HCT116 (cell line): ENCODE data around the gene PLPPR3. TPM values are rescaled to one million over a fixed set of nuclear protein-coding genes. Genes with fewer than 3 reads are reported as not detected.

Experiments used
- ATAC-seq: fragments of 200-7000 bp; cut with Tn5 transposase; 2 replicates; pipeline ENCODE4 v1.9.1; 2020; ENCODE audit warnings: mild to moderate bottlenecking, moderate library complexity
- BruUV-seq: library from RNA; stranded (reverse); fragments of 400-500 nt; replicated peaks from 2 replicates; lab custom pipeline; 2021; lab: Mats Ljungman, UMichigan
- CTCF ChIA-PET: fragments of 300-600 bp; sonication (Branson Sonifier 250); formaldehyde crosslinking; loops from one replicate; lab custom pipeline; 2021; ENCODE audit warnings: antibody characterized with exemption; lab: Charles Lee
- POLR2A ChIA-PET: fragments of 300-600, 350-600 bp; sonication (Branson Sonifier 250); formaldehyde crosslinking; loops from one replicate; lab custom pipeline; 2021; ENCODE audit warnings: antibody characterized with exemption; lab: Charles Lee
- RAD21 ChIA-PET, 2 experiments: fragments of 300-600 bp; sonication (Branson Sonifier 250); formaldehyde crosslinking; loops; one replicate each; lab custom pipeline; 2023; ENCODE audit warnings: low total read pairs in 2 of 2; ENCODE audit not compliant: uncharacterized antibody in 2 of 2, unreplicated experiment in 2 of 2, low non-redundant PET in 1 of 2; lab: Charles Lee
- DNase-seq: peaks from one replicate; pipeline ENCODE4 v3.0.0-alpha.2; 2010; ENCODE audit warnings: low read depth, low spot score
- H2AFZ ChIP-seq: fragments of 200-600 bp; shearing (Covaris generic), sonication (generic); 2 replicates; pipeline ENCODE4 v1.6.1; 2017; ENCODE audit warnings: low read depth, mixed run types, mixed read lengths, antibody characterized with exemption, low read length; ENCODE audit not compliant: poor library complexity, severe bottlenecking
- H3K27ac ChIP-seq: 2 replicates; pipeline ENCODE4 v1.5.1; 2012; ENCODE audit warnings: low read depth, low read length
- H3K27me3 ChIP-seq: fragments of 200-600 bp; sonication (generic); 2 replicates; pipeline ENCODE4 v1.6.1; 2016; ENCODE audit warnings: mixed run types, low read length, mixed read lengths; ENCODE audit not compliant: insufficient read depth
- H3K36me3 ChIP-seq, 2 experiments: fragments of 200-500 bp in 1 of 2; fragments of 200-600 bp in 1 of 2; sonication (Bioruptor generic) in 1 of 2; sonication (generic) in 1 of 2; 2 replicates each; pipeline versions ENCODE4 v1.5.1 to v1.6.1; 2014 to 2016; ENCODE audit warnings: low read length in 2 of 2, inconsistent platforms in 1 of 2, mixed read lengths in 1 of 2, mixed run types in 1 of 2; ENCODE audit not compliant: insufficient read depth in 2 of 2, control insufficient read depth in 1 of 2
- H3K4me1 ChIP-seq, 2 experiments: fragments of 200-600 bp in 1 of 2; sonication (generic) in 1 of 2; 2 replicates each; pipeline versions ENCODE4 v1.5.1 to v1.6.1; 2012 to 2017; ENCODE audit warnings: low read length in 2 of 2, inconsistent platforms in 1 of 2, mild to moderate bottlenecking in 1 of 2, mixed read lengths in 1 of 2, mixed run types in 1 of 2, moderate library complexity in 1 of 2; ENCODE audit not compliant: insufficient read depth in 2 of 2, control insufficient read depth in 1 of 2
- H3K4me2 ChIP-seq: fragments of 200-600 bp; sonication (generic); 2 replicates; pipeline ENCODE4 v1.6.1; 2017; ENCODE audit warnings: mixed run types, low read length, mixed read lengths
- H3K4me3 ChIP-seq, 2 experiments: fragments of 200-600 bp in 1 of 2; sonication (generic) in 1 of 2; replicated peaks in 1 of 2; 2 replicates each; pipeline ENCODE4 v1.5.1; 2011 to 2016; ENCODE audit warnings: low read length in 2 of 2, control low read depth in 1 of 2, low read depth in 1 of 2, mild to moderate bottlenecking in 1 of 2, mixed read lengths in 1 of 2, mixed run types in 1 of 2
- H3K79me2 ChIP-seq: fragments of 200-600 bp; sonication (generic); 2 replicates; pipeline ENCODE4 v1.6.1; 2017; ENCODE audit warnings: mild to moderate bottlenecking, mixed run types, low read length, moderate library complexity, mixed read lengths; ENCODE audit not compliant: insufficient read depth
- H3K9ac ChIP-seq: fragments of 200-600 bp; sonication (generic); 2 replicates; pipeline ENCODE4 v1.6.1; 2016; ENCODE audit warnings: low read length, mixed read lengths
- H3K9me2 ChIP-seq: fragments of 200-600 bp; sonication (generic), shearing (Covaris generic); 2 replicates; pipeline ENCODE4 v1.6.1; 2017; ENCODE audit warnings: mixed run types, mild to moderate bottlenecking, moderate library complexity; ENCODE audit not compliant: insufficient read depth
- H3K9me3 ChIP-seq, 2 experiments: fragments of 200-500 bp in 1 of 2; fragments of 200-600 bp in 1 of 2; sonication (Bioruptor generic) in 1 of 2; sonication (generic) in 1 of 2; 2 replicates each; pipeline ENCODE4 v1.6.1; 2014 to 2017; ENCODE audit warnings: low read length in 2 of 2, mixed read lengths in 2 of 2, inconsistent platforms in 1 of 2, low read depth in 1 of 2, mild to moderate bottlenecking in 1 of 2, mixed run types in 1 of 2, moderate library complexity in 1 of 2; ENCODE audit not compliant: control insufficient read depth in 1 of 2, insufficient read depth in 1 of 2
- H4K20me1 ChIP-seq: fragments of 200-600 bp; sonication (generic), shearing (Covaris generic); 2 replicates; pipeline ENCODE4 v1.6.1; 2017; ENCODE audit warnings: mixed run types, mild to moderate bottlenecking, moderate library complexity; ENCODE audit not compliant: insufficient read depth
- CEBPB ChIP-seq: IDR thresholded peaks from 2 replicates; pipeline ENCODE4 v1.6.1; 2012; ENCODE audit warnings: low read depth
- EGR1 ChIP-seq: IDR thresholded peaks from 2 replicates; pipeline ENCODE4 v1.6.1; 2012; ENCODE audit warnings: low read depth
- EZH2 ChIP-seq: fragments of 200-600 bp; sonication (generic); IDR thresholded peaks from 2 replicates; pipeline ENCODE4 v1.6.1; 2017; ENCODE audit warnings: antibody characterized with exemption, mixed run types
- EZH2phosphoT487 ChIP-seq: fragments of 200-600 bp; IDR thresholded peaks from 2 replicates; pipeline ENCODE4 v1.6.1; 2018; ENCODE audit warnings: antibody characterized with exemption, borderline replicate concordance
- FOSL1 ChIP-seq: IDR thresholded peaks from 2 replicates; pipeline ENCODE4 v1.6.1; 2012; ENCODE audit warnings: low read depth
- JUND ChIP-seq: IDR thresholded peaks from 2 replicates; pipeline ENCODE4 v1.6.1; 2012
- POLR2AphosphoS5 ChIP-seq: IDR thresholded peaks from 2 replicates; pipeline ENCODE4 v1.6.1; 2011; ENCODE audit warnings: mild to moderate bottlenecking, low read depth, low read length, moderate library complexity
- SP1 ChIP-seq: IDR thresholded peaks from 2 replicates; pipeline ENCODE4 v1.6.1; 2012; ENCODE audit warnings: low read depth
- SRF ChIP-seq: IDR thresholded peaks from 2 replicates; pipeline ENCODE4 v1.6.1; 2012; ENCODE audit warnings: low read depth
- TCF7L2 ChIP-seq: IDR thresholded peaks from 2 replicates; pipeline ENCODE4 v1.7.0; 2011; ENCODE audit warnings: borderline replicate concordance, inconsistent platforms; ENCODE audit not compliant: insufficient read depth, insufficient read length; ENCODE audit errors: extremely low read depth
- YY1 ChIP-seq: IDR thresholded peaks from 2 replicates; pipeline ENCODE4 v1.6.1; 2011; ENCODE audit warnings: low read length, low read depth, moderate library complexity, mild to moderate bottlenecking; ENCODE audit not compliant: insufficient replicate concordance; ENCODE audit errors: extremely low read depth
- ZFX ChIP-seq: fragments of 450-650 bp; IDR thresholded peaks from 2 replicates; pipeline ENCODE4 v1.6.1; 2017
- intact Hi-C: fragments of 100-400 bp; cut with micrococcal nuclease; formaldehyde crosslinking; loops from 2 replicates; pipeline ENCODE4 v1.10.0; 2022
- total RNA-seq: library from RNA; stranded (reverse); gene quantifications from one replicate; pipeline ENCODE4 v1.2.1, GENCODE V29; 2021; ENCODE audit not compliant: unreplicated experiment
- TF ChIP-seq, protein P1 (sequence below): IDR thresholded peaks from 2 replicates; pipeline ENCODE4 v1.6.1; 2012
- TF ChIP-seq, protein P2 (sequence below): IDR thresholded peaks from 2 replicates; pipeline ENCODE4 v1.6.1; 2011; ENCODE audit warnings: mild to moderate bottlenecking, low read length, moderate library complexity; ENCODE audit not compliant: insufficient replicate concordance; ENCODE audit errors: extremely low read depth
- TF ChIP-seq, protein P3 (sequence below), 3 experiments: fragments of 200-600 bp in 1 of 3; sonication (generic) in 1 of 3; IDR thresholded peaks in 2 of 3; conservative IDR thresholded peaks in 1 of 3; 2 replicates each; pipeline ENCODE4 v1.5.1; 2012 to 2017; ENCODE audit warnings: low read depth in 2 of 3, low read length in 2 of 3, antibody characterized with exemption in 1 of 3, borderline replicate concordance in 1 of 3, control low read depth in 1 of 3, mild to moderate bottlenecking in 1 of 3, mixed read lengths in 1 of 3, mixed run types in 1 of 3, moderate library complexity in 1 of 3; ENCODE audit not compliant: insufficient read depth in 1 of 3

The PLPPR3 gene
- total RNA-seq, 1 experiment from 2014 or later: 0.27 TPM

DNA sequence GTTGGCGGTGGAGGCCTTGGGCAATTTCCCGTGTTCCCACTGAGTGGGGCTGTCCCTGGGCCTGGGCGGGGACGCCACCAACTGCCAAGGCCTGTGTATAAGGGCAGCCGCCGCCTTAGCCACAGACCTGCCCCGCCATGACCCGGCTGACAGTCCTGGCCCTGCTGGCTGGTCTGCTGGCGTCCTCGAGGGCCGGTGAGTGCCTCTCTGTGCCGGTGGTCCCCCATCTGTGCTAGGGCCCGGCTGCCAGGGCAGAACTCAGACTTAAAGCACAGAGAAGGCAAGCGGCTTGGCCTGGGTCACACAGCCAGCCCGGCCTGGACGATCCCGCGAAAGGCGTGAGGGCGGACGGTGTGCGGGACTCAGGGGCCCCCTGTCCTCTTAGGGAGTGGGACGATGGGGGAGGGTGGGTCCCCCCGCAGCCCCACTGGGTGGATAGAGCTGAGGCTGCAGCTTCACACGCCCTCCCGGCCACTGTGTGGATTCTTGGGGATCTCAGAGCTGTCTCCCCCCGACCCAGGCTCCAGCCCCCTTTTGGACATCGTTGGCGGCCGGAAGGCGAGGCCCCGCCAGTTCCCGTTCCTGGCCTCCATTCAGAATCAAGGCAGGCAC lies 6.1 kb upstream of the PLPPR3 start, which contains the start of gene AZU1:
Gene AZU1 (plus strand): TSS at position 128 of the 612 bp plus-strand sequence. CDS start 10 bp downstream, at position 138.
- no peaks in the 10 kb centered on the region for H4K20me1 ChIP-seq
- ChIA-PET CTCF (no interaction called here), RAD21 (no interaction called here), POLR2A (no interaction called here)
- TF ChIP-seq, protein P1, sequence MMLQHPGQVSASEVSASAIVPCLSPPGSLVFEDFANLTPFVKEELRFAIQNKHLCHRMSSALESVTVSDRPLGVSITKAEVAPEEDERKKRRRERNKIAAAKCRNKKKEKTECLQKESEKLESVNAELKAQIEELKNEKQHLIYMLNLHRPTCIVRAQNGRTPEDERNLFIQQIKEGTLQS: no peak
- TF ChIP-seq EZH2 (no peak), POLR2AphosphoS5 (no peak), ZFX (no peak), YY1 (no peak), FOSL1 (no peak), SRF (no peak), SP1 (no peak), CEBPB (no peak), JUND (no peak), EGR1 (no peak), TCF7L2 (no peak), EZH2phosphoT487 (no peak)
- TF ChIP-seq, protein P2, sequence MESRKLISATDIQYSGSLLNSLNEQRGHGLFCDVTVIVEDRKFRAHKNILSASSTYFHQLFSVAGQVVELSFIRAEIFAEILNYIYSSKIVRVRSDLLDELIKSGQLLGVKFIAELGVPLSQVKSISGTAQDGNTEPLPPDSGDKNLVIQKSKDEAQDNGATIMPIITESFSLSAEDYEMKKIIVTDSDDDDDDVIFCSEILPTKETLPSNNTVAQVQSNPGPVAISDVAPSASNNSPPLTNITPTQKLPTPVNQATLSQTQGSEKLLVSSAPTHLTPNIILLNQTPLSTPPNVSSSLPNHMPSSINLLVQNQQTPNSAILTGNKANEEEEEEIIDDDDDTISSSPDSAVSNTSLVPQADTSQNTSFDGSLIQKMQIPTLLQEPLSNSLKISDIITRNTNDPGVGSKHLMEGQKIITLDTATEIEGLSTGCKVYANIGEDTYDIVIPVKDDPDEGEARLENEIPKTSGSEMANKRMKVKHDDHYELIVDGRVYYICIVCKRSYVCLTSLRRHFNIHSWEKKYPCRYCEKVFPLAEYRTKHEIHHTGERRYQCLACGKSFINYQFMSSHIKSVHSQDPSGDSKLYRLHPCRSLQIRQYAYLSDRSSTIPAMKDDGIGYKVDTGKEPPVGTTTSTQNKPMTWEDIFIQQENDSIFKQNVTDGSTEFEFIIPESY: no peak
- TF ChIP-seq, protein P3, sequence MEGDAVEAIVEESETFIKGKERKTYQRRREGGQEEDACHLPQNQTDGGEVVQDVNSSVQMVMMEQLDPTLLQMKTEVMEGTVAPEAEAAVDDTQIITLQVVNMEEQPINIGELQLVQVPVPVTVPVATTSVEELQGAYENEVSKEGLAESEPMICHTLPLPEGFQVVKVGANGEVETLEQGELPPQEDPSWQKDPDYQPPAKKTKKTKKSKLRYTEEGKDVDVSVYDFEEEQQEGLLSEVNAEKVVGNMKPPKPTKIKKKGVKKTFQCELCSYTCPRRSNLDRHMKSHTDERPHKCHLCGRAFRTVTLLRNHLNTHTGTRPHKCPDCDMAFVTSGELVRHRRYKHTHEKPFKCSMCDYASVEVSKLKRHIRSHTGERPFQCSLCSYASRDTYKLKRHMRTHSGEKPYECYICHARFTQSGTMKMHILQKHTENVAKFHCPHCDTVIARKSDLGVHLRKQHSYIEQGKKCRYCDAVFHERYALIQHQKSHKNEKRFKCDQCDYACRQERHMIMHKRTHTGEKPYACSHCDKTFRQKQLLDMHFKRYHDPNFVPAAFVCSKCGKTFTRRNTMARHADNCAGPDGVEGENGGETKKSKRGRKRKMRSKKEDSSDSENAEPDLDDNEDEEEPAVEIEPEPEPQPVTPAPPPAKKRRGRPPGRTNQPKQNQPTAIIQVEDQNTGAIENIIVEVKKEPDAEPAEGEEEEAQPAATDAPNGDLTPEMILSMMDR (IDR thresholded peaks at IDR 0.05 in 2 of 3, conservative IDR thresholded peaks at IDR 0.05 in 1 of 3; ENCODE audit: borderline replicate concordance in 1 of 3, insufficient read depth in 1 of 3, low read depth in 2 of 3, low read length in 2 of 3): no peak
- H3K27ac ChIP-seq: no peak within 1 kb of the TSS
- no peak within 1 kb of the TSS for H2AFZ ChIP-seq
- H3K9me2 ChIP-seq: no peaks in the 10 kb centered on the region
- DNase-seq: no peak
- H3K4me3 ChIP-seq: no peak within 1 kb of the TSS
- no peak within 1 kb of the TSS for H3K4me2 ChIP-seq
- peaks cover 7 to 9% of the 10 kb centered on the region in 2 experiments; a peak in 3 of 4 replicates for H3K4me1 ChIP-seq
- H3K27me3 ChIP-seq: no peaks in the 10 kb centered on the region
- intact Hi-C loops: no loop called here
- peak; percentile 43 for ATAC-seq
- no peak within 1 kb of the TSS for H3K9ac ChIP-seq
- no peaks in the 10 kb centered on the region for H3K9me3 ChIP-seq
- H3K36me3 ChIP-seq: no peaks in the 10 kb centered on the region
- H3K79me2 ChIP-seq: no peaks in the 10 kb centered on the region
- no TSS peak for BruUV-seq
